ENCODE data around the gene HSDL1.

- TF ChIP-seq CTCF (conservative IDR thresholded peaks at IDR 0.05; ENCODE audit: low read depth, low read length), result no peak
- TF ChIP-seq EZH2 (IDR thresholded peaks at IDR 0.05; ENCODE audit: low read length, unreplicated experiment), result no peak
- no peak for TF ChIP-seq EZH2phosphoT487 (IDR thresholded peaks at IDR 0.05; ENCODE audit: borderline replicate concordance, low read length)
Observed at GRCh38 chr16:84104231-84104630, 40.7 kb downstream of the HSDL1 start.

Data from PC-3 (cell line).